Raji (cell line): ENCODE data around the gene SLC38A6.

Experiments used
- POLR2A ChIP-seq: IDR thresholded peaks from 2 replicates; pipeline ENCODE4 v1.6.1; 2011; ENCODE audit warnings: low read depth, low read length, control low read depth; ENCODE audit not compliant: insufficient read depth

The SLC38A6 gene

DNA sequence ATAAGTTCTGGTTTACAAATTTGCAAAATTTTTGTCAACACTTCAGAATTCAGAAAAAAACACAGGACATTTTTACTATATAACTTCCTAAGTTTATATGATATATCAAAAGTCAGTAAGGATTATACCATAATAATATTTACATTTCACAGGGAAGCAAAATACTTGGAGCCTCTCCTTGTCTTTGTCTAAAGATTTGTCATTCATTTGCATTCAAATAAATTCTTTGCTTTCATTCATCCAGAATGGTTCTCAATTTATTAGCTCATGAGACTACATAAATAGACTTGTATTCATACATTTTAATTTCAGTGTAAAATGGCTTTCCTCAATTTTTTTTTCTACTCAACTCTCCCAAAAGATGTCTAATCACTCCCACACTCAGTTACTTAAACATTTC lies 96.4 kb downstream of the SLC38A6 start:
- no peak for TF ChIP-seq POLR2A

DNA sequence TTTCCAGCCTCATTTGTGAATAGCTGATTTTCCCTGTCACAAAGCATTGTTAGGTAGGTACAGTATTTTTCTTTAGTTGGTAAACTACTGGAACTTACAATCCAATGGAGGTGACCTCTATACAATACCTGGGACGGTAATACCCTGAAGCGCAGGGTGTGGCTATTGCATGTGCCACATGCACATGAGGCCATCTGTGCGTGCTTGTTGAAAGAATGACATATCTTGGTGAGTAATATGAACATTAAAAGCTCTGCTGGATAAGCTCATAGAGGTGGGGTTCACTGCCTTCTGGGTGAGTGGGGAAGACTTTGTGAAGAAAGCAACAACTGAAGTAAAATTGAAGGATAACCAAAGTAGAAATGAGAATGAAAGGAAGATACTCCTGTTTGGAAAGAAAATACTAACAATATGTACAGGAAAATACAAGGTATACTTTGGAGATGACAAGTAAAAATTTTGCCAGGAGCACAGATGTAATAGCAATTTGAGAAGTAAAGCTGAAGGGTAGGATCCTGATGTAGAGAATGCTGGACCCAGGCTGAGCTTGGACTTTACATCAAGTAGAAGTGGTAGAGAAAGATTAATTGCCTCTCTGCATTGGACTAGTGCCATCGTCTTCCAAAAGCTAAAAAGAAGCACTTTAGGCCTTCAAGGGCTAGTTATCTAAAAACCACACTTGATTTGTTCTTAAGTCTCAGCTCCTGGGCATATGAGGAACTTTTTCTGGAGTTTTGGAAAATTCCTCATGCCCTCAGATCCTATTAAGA lies 97.1 kb downstream of the SLC38A6 start:
- no peak for TF ChIP-seq POLR2A

DNA sequence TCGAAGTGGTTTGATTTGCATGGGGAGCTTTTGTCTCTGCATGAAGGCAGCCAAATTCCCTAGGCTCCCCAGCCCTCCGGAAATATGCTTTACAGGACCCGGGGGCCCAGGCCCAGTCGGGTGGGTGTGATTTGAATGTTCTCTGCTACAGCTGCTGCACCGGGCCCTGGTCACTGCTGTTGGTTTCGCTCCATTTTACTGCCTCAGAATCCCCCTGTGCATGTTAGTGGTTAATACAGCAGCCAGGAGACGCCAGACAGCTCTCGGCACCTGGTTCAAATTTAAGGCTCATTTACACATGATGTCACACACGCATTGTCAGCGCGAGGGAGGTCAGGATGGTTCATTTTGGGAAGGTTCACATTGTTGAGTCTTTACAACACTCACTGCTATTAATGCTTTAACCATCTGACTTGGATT lies 99.6 kb downstream of the SLC38A6 start:
- 0 out of 2 replicates have a peak, but pooled peaks have one; percentile 11 for TF ChIP-seq POLR2A

DNA sequence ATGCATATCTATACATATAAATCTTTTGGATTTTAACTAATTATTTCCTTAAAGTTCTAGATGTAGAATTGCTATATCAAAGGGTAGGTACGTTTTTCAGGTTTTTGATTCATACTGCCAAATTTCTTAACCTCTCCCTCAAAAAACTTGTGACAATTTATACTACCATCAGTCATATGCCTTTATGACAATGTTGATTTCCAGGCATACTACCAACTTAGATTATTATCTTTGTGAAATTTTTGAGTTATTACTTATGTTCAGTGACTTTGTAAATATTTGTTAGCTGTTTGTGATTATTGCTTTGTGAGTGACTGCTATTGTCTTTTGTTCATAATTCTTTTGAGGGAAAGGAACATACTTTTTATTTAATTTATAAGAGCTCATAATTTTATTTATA lies 107.0 kb downstream of the SLC38A6 start:
- no peak for TF ChIP-seq POLR2A

DNA sequence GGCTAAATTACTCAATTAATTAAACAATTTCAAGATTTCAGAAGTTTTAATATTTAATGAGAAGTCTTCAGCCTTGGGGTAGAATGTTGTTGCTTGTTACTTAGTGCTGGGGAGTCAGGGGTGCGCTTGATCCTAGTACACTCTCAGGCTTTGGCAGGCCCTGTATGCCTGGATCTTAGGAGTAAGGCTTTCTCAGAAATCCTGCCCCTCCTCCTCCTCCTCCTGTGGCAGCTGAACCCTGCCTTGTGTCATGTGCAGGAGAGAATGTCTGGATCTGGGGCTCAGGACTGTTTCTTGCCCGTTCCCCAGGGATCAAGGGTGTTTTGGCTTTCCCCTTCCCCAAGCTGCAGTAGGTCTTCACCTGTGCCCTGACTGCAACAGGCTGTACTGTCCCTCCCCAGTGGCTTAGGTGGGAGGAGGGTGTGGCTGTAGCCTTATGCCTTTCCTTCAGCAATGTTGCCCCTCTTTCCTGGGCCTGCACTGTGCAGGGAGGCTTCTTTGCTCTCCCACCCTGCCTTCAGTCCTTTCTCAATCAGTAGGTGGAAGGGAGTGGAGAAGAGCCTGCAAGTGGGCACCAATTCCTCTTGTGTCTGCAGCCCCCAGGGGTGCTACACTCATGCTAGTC lies 108.2 kb downstream of the SLC38A6 start:
- no peak for TF ChIP-seq POLR2A

DNA sequence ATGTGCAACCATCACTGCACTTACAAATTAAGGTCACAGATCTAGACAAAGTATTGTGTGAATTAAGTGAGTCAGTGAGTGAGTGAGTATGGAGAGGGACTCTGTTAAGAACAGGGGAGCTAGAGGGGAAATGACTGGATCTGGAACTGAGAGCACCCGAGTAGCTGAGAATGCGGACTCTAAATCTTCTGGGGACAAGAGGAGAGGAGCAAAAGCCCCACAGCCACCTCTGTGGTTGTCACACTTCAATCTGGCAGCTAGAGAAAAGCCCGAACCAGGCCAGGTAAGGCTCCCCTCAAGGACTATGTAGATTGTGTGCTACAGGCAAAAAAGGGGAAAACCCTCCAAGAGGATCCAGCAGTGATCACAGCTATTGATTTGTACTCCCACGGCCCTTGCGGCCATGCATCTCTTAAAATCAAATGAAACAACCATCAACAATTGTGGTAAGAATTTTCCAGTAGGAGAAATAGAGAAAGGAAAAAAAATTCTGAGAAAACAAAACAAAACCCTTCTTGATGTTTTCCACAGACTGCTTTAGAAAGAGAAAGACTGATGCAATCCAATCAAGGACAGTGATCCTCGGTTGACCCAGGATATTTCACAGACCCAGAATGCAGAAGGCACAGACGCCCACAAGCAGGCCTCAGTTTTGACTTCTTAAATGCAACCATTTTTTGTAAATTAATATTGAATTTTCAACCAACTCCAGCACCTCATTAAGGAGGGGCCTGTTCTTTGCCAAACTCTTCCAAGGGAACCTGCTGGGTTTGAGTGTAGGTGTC lies 109.6 kb downstream of the SLC38A6 start:
- TF ChIP-seq POLR2A, result no peak

DNA sequence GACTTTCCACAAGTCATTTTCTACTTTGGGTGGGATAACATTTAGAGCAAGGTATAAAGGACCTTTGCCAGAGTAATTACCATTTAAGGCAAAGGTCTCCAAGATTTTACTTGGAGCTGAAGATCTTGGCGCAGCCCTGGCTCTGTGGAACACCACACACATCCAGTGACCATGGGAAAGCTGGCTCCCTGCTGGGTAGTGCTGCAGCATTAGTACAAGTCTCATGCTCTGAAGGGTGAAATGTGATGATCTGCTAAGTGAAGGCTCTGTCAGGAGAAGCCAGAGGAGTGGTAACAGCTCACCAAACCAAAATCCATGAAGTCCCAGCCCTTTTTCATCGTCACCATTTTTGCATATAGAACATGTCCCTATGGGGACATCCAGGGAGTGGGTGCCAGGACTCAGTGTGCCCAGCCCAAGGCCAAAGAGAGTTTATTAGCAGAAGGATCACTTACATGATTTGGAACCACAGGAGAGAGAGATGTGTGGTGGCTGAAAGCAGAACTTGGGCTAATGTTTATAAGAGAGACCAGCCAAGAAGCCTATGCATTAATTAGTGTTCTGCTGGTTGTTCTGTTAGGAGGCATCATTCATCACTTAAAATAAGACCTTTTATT lies 110.7 kb downstream of the SLC38A6 start:
- no peak for TF ChIP-seq POLR2A

DNA sequence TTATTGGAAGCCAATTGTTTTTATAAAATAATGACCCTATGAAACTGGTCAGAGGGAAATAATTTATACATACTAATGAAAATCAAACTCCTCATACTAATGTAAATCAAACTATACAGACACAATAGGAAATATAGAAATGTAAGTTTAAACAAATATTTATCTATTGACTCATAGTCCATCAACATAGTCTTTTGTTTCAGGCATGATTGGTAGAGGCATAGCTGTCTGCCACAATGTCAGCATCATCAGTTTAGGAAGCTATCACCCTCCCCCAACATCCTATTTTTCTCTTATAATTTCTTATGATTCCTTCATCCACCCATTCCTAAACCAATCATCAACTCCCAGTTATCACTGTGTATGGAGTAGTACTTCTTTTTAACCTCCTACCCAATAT lies 117.7 kb downstream of the SLC38A6 start:
- TF ChIP-seq POLR2A, result no peak

DNA sequence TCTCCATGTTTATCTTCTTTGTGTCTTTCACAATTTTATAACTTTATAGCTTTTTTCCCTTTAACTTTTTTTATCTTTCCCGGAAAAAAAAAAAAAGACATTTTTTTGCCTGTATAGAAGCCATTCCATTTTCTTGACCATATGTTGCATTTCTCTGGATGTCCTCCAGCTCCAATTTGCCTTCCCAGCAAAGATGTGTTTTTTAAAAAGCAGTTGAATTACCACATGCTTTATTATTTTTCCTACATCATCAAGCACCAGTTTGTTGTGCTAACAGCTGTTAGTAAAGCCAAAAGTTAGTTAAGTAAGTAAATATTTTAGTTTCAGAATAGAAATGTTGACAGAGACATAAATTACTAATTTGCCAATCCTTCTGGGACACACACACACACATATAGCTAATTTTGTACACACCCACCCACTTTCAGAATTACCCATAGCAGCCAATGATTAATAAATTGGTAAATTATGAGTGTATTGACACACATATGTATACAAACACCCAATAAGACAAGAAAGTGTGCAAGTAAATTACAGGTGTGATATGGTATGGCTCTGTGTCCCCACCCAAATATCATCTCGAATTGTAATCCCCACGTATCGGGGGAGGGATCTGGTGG lies 118.3 kb downstream of the SLC38A6 start:
- TF ChIP-seq POLR2A, result no peak

DNA sequence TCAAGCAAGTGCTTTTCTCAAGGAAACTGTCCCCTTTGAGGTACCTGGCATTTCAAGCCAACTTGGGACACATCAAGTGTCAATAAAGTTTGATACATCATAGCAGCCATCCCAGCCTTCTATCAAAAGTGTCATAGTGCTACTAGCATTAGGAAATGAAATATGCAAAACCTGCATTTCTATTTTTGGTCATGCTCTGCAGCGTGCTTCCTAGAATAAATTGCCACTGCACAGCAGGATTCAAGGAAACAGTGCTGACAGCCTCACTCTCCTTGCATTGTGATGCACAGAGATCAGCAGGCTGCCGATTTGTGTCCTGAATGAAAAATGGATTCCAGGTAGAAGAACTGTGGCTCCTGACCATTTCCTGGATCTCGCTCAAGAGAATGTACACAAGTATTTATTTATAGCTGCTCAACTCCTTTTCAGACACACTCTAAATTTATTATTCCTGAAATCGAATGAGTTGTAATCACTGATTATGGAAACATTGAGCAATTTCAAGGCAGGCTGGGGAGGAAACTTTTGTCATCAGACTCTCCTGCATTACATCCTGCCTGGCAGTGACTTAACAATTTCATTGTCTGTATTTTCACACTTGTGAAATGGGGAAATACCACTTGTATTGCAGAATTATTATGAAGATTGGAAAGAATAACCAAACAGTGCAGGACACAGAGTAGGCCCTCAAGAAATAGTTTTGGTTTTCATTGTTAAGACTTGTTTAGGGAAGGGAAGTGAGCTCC lies 120.9 kb downstream of the SLC38A6 start:
- no peak for TF ChIP-seq POLR2A
